ENCODE measurements around the gene ABCC6.
"Not testable (repeated sequence)": the region's sequence is repeated elsewhere in the genome, so short reads cannot be mapped to it uniquely, and the experiment has no call there.

- not testable (repeated sequence) for TF ChIP-seq CTCF (IDR thresholded peaks at IDR 0.05; ENCODE audit: extremely low read depth in 1 of 2, insufficient read depth in 1 of 2, low read depth in 1 of 2, low read length in 2 of 2); EZH2 (IDR thresholded peaks at IDR 0.05; ENCODE audit: borderline replicate concordance, low read depth, low read length, severe bottlenecking)
These were observed 9.4 kb downstream of the ABCC6 start for GRCh38 chr16:16213863-16214293.

All from endothelial cell of umbilical vein (primary cell).